ENCODE results near the gene ARPC1A. TPM values are rescaled to one million over a fixed set of nuclear protein-coding genes. Genes with fewer than 3 reads are reported as not detected.

The ARPC1A gene
- total RNA-seq, 4 donors from 2014 or later, result 98.1 to 169 (median 140) TPM

GRCh38 chr7:99397297-99397983 is 71.7 kb downstream of the ARPC1A start:
- Histone ChIP-seq H3K36me3 (peaks cover 83% of the 10 kb centered on the region), H3K4me3 (no peak overlapping the region), H3K27me3 (no peaks in the 10 kb centered on the region), H3K4me1 (peaks cover 19% of the 10 kb centered on the region), H3K27ac (no peak overlapping the region), H3K9me3 (no peaks in the 10 kb centered on the region)
- 69% methylated on average over 13 of the region's 18 CpGs for WGBS
- DNase-seq (ENCODE audit: low spot score in 2 of 2), result no peak
- no peak for TF ChIP-seq EP300 (IDR thresholded peaks at IDR 0.05)
- no peak for TF ChIP-seq POLR2A (IDR thresholded peaks at IDR 0.05)
- TF ChIP-seq POLR2AphosphoS5 (IDR thresholded peaks at IDR 0.05), result no peak
- no peak for TF ChIP-seq CTCF (IDR thresholded peaks at IDR 0.05)

- 69% methylated on average over 5 of the region's 5 CpGs for WGBS
- peaks cover 95% of the 10 kb centered on the region for H3K36me3 ChIP-seq
- H3K27me3 ChIP-seq, result no peaks in the 10 kb centered on the region
- no peak for DNase-seq (ENCODE audit: low spot score in 2 of 2)
- TF ChIP-seq EP300 (IDR thresholded peaks at IDR 0.05) (no peak), POLR2A (IDR thresholded peaks at IDR 0.05) (no peak), CTCF (IDR thresholded peaks at IDR 0.05) (no peak), POLR2AphosphoS5 (IDR thresholded peaks at IDR 0.05) (no peak)
- no peak overlapping the region for H3K4me3 ChIP-seq
- H3K27ac ChIP-seq, result no peak overlapping the region
- no peaks in the 10 kb centered on the region for H3K9me3 ChIP-seq
- peaks cover 4% of the 10 kb centered on the region for H3K4me1 ChIP-seq
Observed at GRCh38 chr7:99398891-99399445, 73.3 kb downstream of the ARPC1A start.

GRCh38 chr7:99399597-99399996 is 73.9 kb downstream of the ARPC1A start:
- 70% methylated on average over 4 of the region's 6 CpGs for WGBS
- Histone ChIP-seq H3K27ac (no peak overlapping the region), H3K4me3 (no peak overlapping the region), H3K27me3 (no peaks in the 10 kb centered on the region), H3K4me1 (peaks cover 7% of the 10 kb centered on the region), H3K9me3 (no peaks in the 10 kb centered on the region), H3K36me3 (peaks cover 97% of the 10 kb centered on the region)
- DNase-seq (ENCODE audit: low spot score in 2 of 2), result no peak
- TF ChIP-seq CTCF (IDR thresholded peaks at IDR 0.05) (no peak), POLR2AphosphoS5 (IDR thresholded peaks at IDR 0.05) (no peak), POLR2A (IDR thresholded peaks at IDR 0.05) (no peak), EP300 (IDR thresholded peaks at IDR 0.05) (no peak)

GRCh38 chr7:99402854-99403253 is 77.2 kb downstream of the ARPC1A start:
- no peak overlapping the region for H3K27ac ChIP-seq
- TF ChIP-seq POLR2AphosphoS5 (IDR thresholded peaks at IDR 0.05), result no peak

GRCh38 chr7:99403764-99404163 is 78.1 kb downstream of the ARPC1A start:
- no peak overlapping the region for H3K27ac ChIP-seq
- WGBS, result 74% methylated on average over 4 of the region's 5 CpGs
- TF ChIP-seq EP300 (IDR thresholded peaks at IDR 0.05) (no peak), POLR2AphosphoS5 (IDR thresholded peaks at IDR 0.05) (no peak), POLR2A (IDR thresholded peaks at IDR 0.05) (no peak), CTCF (IDR thresholded peaks at IDR 0.05) (no peak)

More at GRCh38 chr7:99402854-99403253, 77.2 kb downstream of the ARPC1A start:
- DNase-seq (ENCODE audit: low spot score in 2 of 2), result no peak
- Histone ChIP-seq H3K4me3 (no peak overlapping the region), H3K27me3 (no peaks in the 10 kb centered on the region), H3K36me3 (peaks cover 68% of the 10 kb centered on the region), H3K9me3 (no peaks in the 10 kb centered on the region), H3K4me1 (peaks cover 38% of the 10 kb centered on the region)
- WGBS, result 90% methylated on average over 3 of the region's 3 CpGs

More at GRCh38 chr7:99403764-99404163, 78.1 kb downstream of the ARPC1A start:
- H3K4me1 ChIP-seq, result peaks cover 39% of the 10 kb centered on the region
- H3K9me3 ChIP-seq, result no peaks in the 10 kb centered on the region
- no peak for DNase-seq (ENCODE audit: low spot score in 2 of 2)
- no peak overlapping the region for H3K4me3 ChIP-seq
- H3K36me3 ChIP-seq, result peaks cover 59% of the 10 kb centered on the region
- H3K27me3 ChIP-seq, result no peaks in the 10 kb centered on the region

Measured in suprapubic skin (tissue), 4 donors.